Endometrium (tissue), 2 donors: Measurements from ENCODE around the gene TBC1D22A.

ENCODE experiments used
- FAIRE-seq: peaks from 2 replicates; lab custom pipeline; 2012; peaks lifted over from hg19 to GRCh38; lab: Jason Lieb, UNC
- donor health status: control.
- donor health status: control.

The TBC1D22A gene

GRCh38 chr22:46909237-46910030 lies 147.0 kb downstream of the TBC1D22A start:
- no peak for FAIRE-seq

- no peak for FAIRE-seq
Measured at GRCh38 chr22:46910624-46911023, 148.2 kb downstream of the TBC1D22A start.

GRCh38 chr22:46911346-46911745 lies 148.9 kb downstream of the TBC1D22A start:
- FAIRE-seq: no peak

- no peak for FAIRE-seq
Measured at GRCh38 chr22:46913351-46913750, 150.9 kb downstream of the TBC1D22A start.

GRCh38 chr22:46914481-46914880 lies 152.0 kb downstream of the TBC1D22A start:
- no peak for FAIRE-seq

- FAIRE-seq: no peak
Measured at GRCh38 chr22:46914916-46915894, 152.8 kb downstream of the TBC1D22A start.

GRCh38 chr22:46915950-46916730 lies 153.7 kb downstream of the TBC1D22A start:
- no peak for FAIRE-seq

- no peak for FAIRE-seq
Measured at GRCh38 chr22:46916886-46917770, 154.7 kb downstream of the TBC1D22A start.

GRCh38 chr22:46917771-46918101 lies 155.3 kb downstream of the TBC1D22A start:
- FAIRE-seq: no peak

- FAIRE-seq: no peak
Measured at GRCh38 chr22:46918197-46918596, 155.7 kb downstream of the TBC1D22A start.

- FAIRE-seq: no peak
Measured at GRCh38 chr22:46922037-46922436, 159.6 kb downstream of the TBC1D22A start.

GRCh38 chr22:46923394-46923793 lies 160.9 kb downstream of the TBC1D22A start:
- FAIRE-seq: no peak

GRCh38 chr22:46925818-46926217 lies 163.4 kb downstream of the TBC1D22A start:
- FAIRE-seq: peak; percentile 77

- no peak for FAIRE-seq
Measured at GRCh38 chr22:46929046-46929709, 166.7 kb downstream of the TBC1D22A start.

- FAIRE-seq: no peak
Measured at GRCh38 chr22:46929710-46930204, 167.3 kb downstream of the TBC1D22A start.

- FAIRE-seq: no peak
Measured at GRCh38 chr22:46931414-46931813, 169.0 kb downstream of the TBC1D22A start.

- FAIRE-seq: no peak
Measured at GRCh38 chr22:46931881-46932280, 169.4 kb downstream of the TBC1D22A start.

GRCh38 chr22:46933040-46933930 lies 170.8 kb downstream of the TBC1D22A start:
- no peak for FAIRE-seq

GRCh38 chr22:46934172-46934745 lies 171.8 kb downstream of the TBC1D22A start:
- FAIRE-seq: no peak
